ENCODE results near the gene MOB3B. TPM values are rescaled to one million over a fixed set of nuclear protein-coding genes. Genes with fewer than 3 reads are reported as not detected.

MOB3B gene
- polyA plus RNA-seq, 2 of the 4 experiments (the other 2 are of a cell fraction): 6.0 to 6.4 TPM

DNA sequence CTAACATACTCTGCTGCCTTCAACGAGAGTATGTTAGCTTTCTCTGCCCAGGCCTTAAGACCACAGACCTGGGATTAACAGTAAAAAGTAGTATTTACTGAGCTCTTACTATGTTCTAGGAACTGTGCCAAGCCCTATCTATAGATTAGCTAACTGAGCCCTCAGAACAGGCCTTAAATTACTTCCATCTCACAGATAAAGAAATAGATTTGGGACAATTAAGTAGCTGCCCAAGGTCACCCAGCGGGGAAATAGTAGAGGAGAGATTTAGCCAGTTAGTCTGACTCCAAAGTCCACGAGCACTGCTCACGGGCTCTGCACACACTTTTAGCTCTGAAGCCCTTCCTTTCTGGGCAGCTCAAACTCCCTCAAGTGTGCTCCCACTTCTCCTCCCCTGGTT is 168.1 kb downstream of the MOB3B start:
- H3K27ac ChIP-seq: peak overlapping the region in 1 of 2 experiments; percentile 27; a peak in 1 of 6 replicates
- DNase-seq (ENCODE audit: low read depth in 1 of 2, low spot score in 1 of 2): no peak
- no peak; a peak in 1 of 6 replicates for ATAC-seq
- ChIA-PET POLR2A (no interaction called here), CTCF (interaction anchor here (0.9 to 1.2 kb wide), 4 partner anchors 8 to 187 kb away, joined by 3 to 4 read pairs (median 3); partner anchors contain the start of gene MOB3B)
- 65% methylated on average over 4 of the region's 4 CpGs for WGBS (ENCODE audit: missing lambda C conversion rate)
- no peaks in the 10 kb centered on the region for H3K4me1 ChIP-seq
- H3K4me2 ChIP-seq: no peak overlapping the region
- no peak overlapping the region for H3K4me3 ChIP-seq
- TF ChIP-seq PHF8 (IDR thresholded peaks at IDR 0.05; ENCODE audit: borderline replicate concordance, low read depth) (no peak), JUN (IDR thresholded peaks at IDR 0.05) (no peak), ZNF302 (CRISPR knock-in tag; IDR thresholded peaks at IDR 0.05) (no peak)
- no peaks in the 10 kb centered on the region for H3K9me3 ChIP-seq
- FAIRE-seq: no peak

DNA sequence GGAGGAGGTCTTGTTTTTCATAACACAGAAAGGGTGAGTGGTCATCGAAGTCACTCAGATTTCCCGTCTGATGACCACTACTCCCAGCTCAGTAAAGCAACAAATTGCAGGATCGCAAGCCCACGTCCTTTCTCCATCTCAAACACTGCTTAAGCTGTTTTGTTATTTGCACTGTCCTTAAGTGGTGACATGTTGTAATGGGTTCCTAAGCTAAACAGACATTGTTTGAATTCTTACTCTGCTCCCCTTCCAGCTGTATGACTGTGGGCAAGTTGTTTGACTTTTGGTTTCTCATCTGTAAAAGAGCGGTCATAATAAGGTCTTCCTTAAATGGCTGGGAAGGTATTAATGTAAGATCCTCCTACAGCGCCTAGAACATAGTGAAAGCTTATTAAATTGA is 169.9 kb downstream of the MOB3B start:
- H3K4me3 ChIP-seq: no peak overlapping the region
- no peak for DNase-seq (ENCODE audit: low read depth in 1 of 2, low spot score in 1 of 2)
- no peak overlapping the region for H3K27ac ChIP-seq
- TF ChIP-seq RFX5 (IDR thresholded peaks at IDR 0.05) (no peak), CEBPB (IDR thresholded peaks at IDR 0.05) (no peak), FOSB (CRISPR knock-in tag; IDR thresholded peaks at IDR 0.05) (no peak), MAFK (IDR thresholded peaks at IDR 0.05; ENCODE audit: partially characterized antibody) (no peak), FOXS1 (CRISPR knock-in tag; IDR thresholded peaks at IDR 0.05) (no peak), NPAS2 (CRISPR knock-in tag; IDR thresholded peaks at IDR 0.05; ENCODE audit: borderline replicate concordance) (no peak), SMC3 (IDR thresholded peaks at IDR 0.05) (no peak), HOXB5 (CRISPR knock-in tag; IDR thresholded peaks at IDR 0.05) (no peak), FOSL2 (IDR thresholded peaks at IDR 0.05) (no peak), FOSL2 (CRISPR knock-in tag; IDR thresholded peaks at IDR 0.05) (no peak), ESRRA (IDR thresholded peaks at IDR 0.05; ENCODE audit: borderline replicate concordance, low read length) (no peak), ZSCAN20 (CRISPR knock-in tag; IDR thresholded peaks at IDR 0.05) (no peak), RAD21 (conservative IDR thresholded peaks at IDR 0.05 in 1 of 2, IDR thresholded peaks at IDR 0.05 in 1 of 2) (no peak), NR3C1 (IDR thresholded peaks at IDR 0.05) (no peak), RNF2 (IDR thresholded peaks at IDR 0.05; ENCODE audit: borderline replicate concordance, low read depth) (no peak), BHLHE40 (IDR thresholded peaks at IDR 0.05; ENCODE audit: low read depth, low read length) (no peak), EP300 (IDR thresholded peaks at IDR 0.05) (no peak)
- TF ChIP-seq, protein P1, sequence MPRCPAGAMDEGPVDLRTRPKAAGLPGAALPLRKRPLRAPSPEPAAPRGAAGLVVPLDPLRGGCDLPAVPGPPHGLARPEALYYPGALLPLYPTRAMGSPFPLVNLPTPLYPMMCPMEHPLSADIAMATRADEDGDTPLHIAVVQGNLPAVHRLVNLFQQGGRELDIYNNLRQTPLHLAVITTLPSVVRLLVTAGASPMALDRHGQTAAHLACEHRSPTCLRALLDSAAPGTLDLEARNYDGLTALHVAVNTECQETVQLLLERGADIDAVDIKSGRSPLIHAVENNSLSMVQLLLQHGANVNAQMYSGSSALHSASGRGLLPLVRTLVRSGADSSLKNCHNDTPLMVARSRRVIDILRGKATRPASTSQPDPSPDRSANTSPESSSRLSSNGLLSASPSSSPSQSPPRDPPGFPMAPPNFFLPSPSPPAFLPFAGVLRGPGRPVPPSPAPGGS (IDR thresholded peaks at IDR 0.05): no peak
- POLR2A ChIA-PET: no interaction called here
- CTCF ChIA-PET: interaction anchor here (3.4 kb wide), 1 partner anchor 188 kb away, joined by 14 read pairs; no protein-coding TSS in a partner anchor
- H3K4me1 ChIP-seq: no peaks in the 10 kb centered on the region
- no peak for ATAC-seq
- FAIRE-seq: peak; percentile 23
- 84% methylated on average over 6 of the region's 6 CpGs for WGBS (ENCODE audit: missing lambda C conversion rate)
- H3K4me2 ChIP-seq: no peak overlapping the region
- H3K9me3 ChIP-seq: no peaks in the 10 kb centered on the region

DNA sequence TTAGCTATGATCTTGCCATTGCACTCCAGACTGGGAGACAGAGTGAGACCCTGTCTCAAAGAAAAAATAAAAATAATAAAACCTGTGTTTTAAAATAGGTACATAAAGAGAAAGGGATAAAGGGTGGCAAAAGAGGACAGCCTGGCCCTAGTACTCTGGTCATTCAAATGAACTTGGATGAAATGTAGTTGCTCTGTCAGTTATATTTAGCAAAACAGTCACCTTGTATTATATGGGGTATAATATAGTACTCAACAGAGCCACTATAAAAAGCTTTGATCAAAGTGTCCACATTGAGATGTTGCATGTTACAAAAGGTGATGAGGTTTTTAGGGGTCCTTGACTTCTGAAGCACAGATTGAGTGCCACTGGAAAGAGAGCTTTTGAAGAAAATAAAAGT is 171.6 kb downstream of the MOB3B start:
- CTCF ChIA-PET: interaction anchor here (0.7 to 3.4 kb wide), 7 partner anchors 25 to 190 kb away, joined by 3 to 14 read pairs (median 3); partner anchors contain the start of gene MOB3B
- no peak for FAIRE-seq
- no peak for DNase-seq (ENCODE audit: low read depth in 1 of 2, low spot score in 1 of 2)
- no peaks in the 10 kb centered on the region for H3K4me1 ChIP-seq
- H3K4me2 ChIP-seq: no peak overlapping the region
- TF ChIP-seq CHD4 (IDR thresholded peaks at IDR 0.05; ENCODE audit: borderline replicate concordance): no peak
- TF ChIP-seq EHF (CRISPR knock-in tag; IDR thresholded peaks at IDR 0.05): no peak
- TF ChIP-seq RCOR1 (IDR thresholded peaks at IDR 0.05; ENCODE audit: low read depth, low read length): no peak
- TF ChIP-seq MAZ (IDR thresholded peaks at IDR 0.05; ENCODE audit: borderline replicate concordance, low read depth, low read length): no peak
- no peak for TF ChIP-seq KDM5A (IDR thresholded peaks at IDR 0.05)
- no peak for TF ChIP-seq CBX8 (IDR thresholded peaks at IDR 0.05)
- TF ChIP-seq FOSL2 (IDR thresholded peaks at IDR 0.05): no peak
- no peak for TF ChIP-seq FOSL2 (CRISPR knock-in tag; IDR thresholded peaks at IDR 0.05)
- TF ChIP-seq ESRRA (IDR thresholded peaks at IDR 0.05; ENCODE audit: borderline replicate concordance, low read length): no peak
- no peak for TF ChIP-seq NR3C1 (IDR thresholded peaks at IDR 0.05)
- TF ChIP-seq RNF2 (IDR thresholded peaks at IDR 0.05; ENCODE audit: borderline replicate concordance, low read depth): no peak
- no peak for TF ChIP-seq HOXA7 (CRISPR knock-in tag; IDR thresholded peaks at IDR 0.05)
- no peak for TF ChIP-seq RFX5 (IDR thresholded peaks at IDR 0.05)
- TF ChIP-seq PHF8 (IDR thresholded peaks at IDR 0.05; ENCODE audit: borderline replicate concordance, low read depth): no peak
- TF ChIP-seq BHLHE40 (IDR thresholded peaks at IDR 0.05; ENCODE audit: low read depth, low read length): no peak
- no peak for TF ChIP-seq HEYL (CRISPR knock-in tag; IDR thresholded peaks at IDR 0.05)
- TF ChIP-seq ZC3H11A (IDR thresholded peaks at IDR 0.05): no peak
- no peak for TF ChIP-seq CEBPB (IDR thresholded peaks at IDR 0.05)
- TF ChIP-seq, protein P1 (IDR thresholded peaks at IDR 0.05): no peak
- H3K4me3 ChIP-seq: no peak overlapping the region
- POLR2A ChIA-PET: no interaction called here
- no peak for ATAC-seq
- no peak overlapping the region for H3K27ac ChIP-seq
- no peaks in the 10 kb centered on the region for H3K9me3 ChIP-seq
